Gastroesophageal sphincter (tissue), 3 donors: ENCODE measurements around the gene RASGEF1C.

Source experiments
- CTCF ChIP-seq, 4 experiments: fragments of 200-600 bp in 2 of 4; fragments of 450-650 bp in 2 of 4; sonication (generic) in 1 of 4; IDR thresholded peaks; one replicate each; pipeline ENCODE4 v1.5.1; 2017 to 2019; ENCODE audit warnings: antibody characterized with exemption in 4 of 4, mild to moderate bottlenecking in 2 of 4, moderate library complexity in 2 of 4
- POLR2AphosphoS5 ChIP-seq: sonication (generic); formaldehyde crosslinking; IDR thresholded peaks from one replicate; pipeline ENCODE4 v1.6.1; 2017; ENCODE audit warnings: antibody characterized with exemption

- TF ChIP-seq CTCF (IDR thresholded peaks at IDR 0.05) (no peak), POLR2AphosphoS5 (no peak)
Measured at GRCh38 chr5:180104168-180104530, 104.9 kb downstream of the RASGEF1C start.
